Kidney (tissue), 14 donors: ENCODE results near the gene KLRD1. TPM values are rescaled to one million over a fixed set of nuclear protein-coding genes. Genes with fewer than 3 reads are reported as not detected.

Experiments used
- DNase-seq, 5 donors: peaks; one replicate each; pipeline ENCODE4 v3.0.0-alpha.2; 2013 to 2020
- FAIRE-seq: peaks from 2 replicates; lab custom pipeline; 2012; peaks lifted over from hg19 to GRCh38; lab: Jason Lieb, UNC
- H3K27ac ChIP-seq, 2 donors: one replicate each; pipeline ENCODE4 v1.7.0; 2013; ENCODE audit warnings: low read depth in 2 of 2, low read length in 2 of 2, inconsistent platforms in 1 of 2
- H3K27me3 ChIP-seq: one replicate; pipeline ENCODE4 v1.7.1; 2013; ENCODE audit warnings: low read length, inconsistent platforms; ENCODE audit not compliant: control insufficient read depth, insufficient read depth
- H3K36me3 ChIP-seq, 3 donors: one replicate each; pipeline versions ENCODE4 v1.7.0 to v1.7.1; 2013; ENCODE audit warnings: low read length in 3 of 3, control low read depth in 1 of 3, inconsistent platforms in 1 of 3; ENCODE audit not compliant: insufficient read depth in 3 of 3, control insufficient read depth in 2 of 3
- H3K4me1 ChIP-seq, 3 donors: one replicate each; pipeline versions ENCODE4 v1.7.0 to v1.7.1; 2013; ENCODE audit warnings: low read length in 3 of 3, inconsistent platforms in 1 of 3, low read depth in 1 of 3; ENCODE audit not compliant: control insufficient read depth in 2 of 3, insufficient read depth in 2 of 3
- H3K4me3 ChIP-seq, 3 donors: one replicate each; pipeline versions ENCODE4 v1.7.0 to v1.8.1; 2013; ENCODE audit warnings: low read length in 3 of 3, control low read depth in 1 of 3, inconsistent platforms in 1 of 3
- H3K9ac ChIP-seq, 3 donors: one replicate each; pipeline versions ENCODE4 v1.7.0 to v1.7.1; 2013; ENCODE audit warnings: low read length in 3 of 3, control low read depth in 1 of 3, inconsistent platforms in 1 of 3
- H3K9me3 ChIP-seq, 3 donors: one replicate each; pipeline versions ENCODE4 v1.7.0 to v1.7.1; 2013; ENCODE audit warnings: low read length in 3 of 3, control low read depth in 1 of 3, inconsistent platforms in 1 of 3; ENCODE audit not compliant: control insufficient read depth in 2 of 3, insufficient read depth in 1 of 3
- intact Hi-C: fragments of 100-400 bp; cut with DNase I; formaldehyde crosslinking; loops from one replicate; pipeline ENCODE4 v1.11.1; 2022
- polyA plus RNA-seq: library from polyadenylated mRNA; stranded (reverse); fragments of 350-450 nt; fragmentation: Illumina TruSeq; extraction: RNeasy Lipid Tissue Mini Kit (QIAGEN cat#74804); gene quantifications from one replicate; pipeline ENCODE4 v1.2.3, GENCODE V29; 2014; ENCODE audit warnings: low read depth, low replicate concordance; ENCODE audit not compliant: insufficient read depth
- total RNA-seq: library from RNA; stranded (reverse); fragmentation: NEBNext Ultra II Directional; extraction: Animal tissue kit (Norgen Biotek cat#: 25700); gene quantifications from one replicate; pipeline ENCODE4 v1.2.1, GENCODE V29; 2021
- TF ChIP-seq, protein P1 (sequence below): IDR thresholded peaks from 3 replicates; pipeline ENCODE4 v1.5.1; 2012; ENCODE audit warnings: mild to moderate bottlenecking, moderate library complexity, borderline replicate concordance; ENCODE audit not compliant: insufficient read depth; ENCODE audit errors: extremely low read depth
- donor health status: control.
- donor health status: control.
- donor health status: control.
- donor health status: control.
- donor health status: control.
- donor health status: DM: yes; HTN: yes; CAD: no.
- donor health status: Normal renal cell carcinoma (clear cell type).

The KLRD1 gene
- total and polyA plus RNA-seq, 2 donors from 2014 or later = 0.37 to 5.5 TPM

DNA sequence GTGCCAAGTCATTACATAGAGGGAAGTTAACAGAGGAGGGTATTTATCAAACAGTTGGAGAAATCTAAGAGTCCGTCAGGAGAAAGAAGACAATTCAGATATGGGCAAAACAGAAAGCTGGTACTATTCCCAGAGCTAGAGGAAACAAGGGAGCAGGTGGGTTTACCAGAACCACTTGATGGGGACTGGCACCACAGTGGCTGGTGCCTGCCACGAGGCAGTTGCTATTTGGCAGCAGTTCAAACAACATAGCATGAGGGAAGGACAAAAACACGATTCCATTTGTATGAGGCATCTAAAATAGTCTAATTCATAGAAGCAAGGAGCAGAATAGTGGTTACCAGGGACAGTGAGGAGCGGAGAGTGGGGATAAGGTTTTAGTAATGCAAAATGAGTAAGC, 24.6 kb upstream of the KLRD1 start:
- Histone ChIP-seq H3K27me3 (no peaks in the 10 kb centered on the region), H3K27ac (no peak overlapping the region), H3K9me3 (no peaks in the 10 kb centered on the region), H3K36me3 (no peaks in the 10 kb centered on the region), H3K4me1 (no peaks in the 10 kb centered on the region), H3K4me3 (no peak overlapping the region), H3K9ac (no peak overlapping the region)
- DNase-seq (no peak), FAIRE-seq (no peak)
- intact Hi-C loops = no loop called here
- TF ChIP-seq, protein P1, sequence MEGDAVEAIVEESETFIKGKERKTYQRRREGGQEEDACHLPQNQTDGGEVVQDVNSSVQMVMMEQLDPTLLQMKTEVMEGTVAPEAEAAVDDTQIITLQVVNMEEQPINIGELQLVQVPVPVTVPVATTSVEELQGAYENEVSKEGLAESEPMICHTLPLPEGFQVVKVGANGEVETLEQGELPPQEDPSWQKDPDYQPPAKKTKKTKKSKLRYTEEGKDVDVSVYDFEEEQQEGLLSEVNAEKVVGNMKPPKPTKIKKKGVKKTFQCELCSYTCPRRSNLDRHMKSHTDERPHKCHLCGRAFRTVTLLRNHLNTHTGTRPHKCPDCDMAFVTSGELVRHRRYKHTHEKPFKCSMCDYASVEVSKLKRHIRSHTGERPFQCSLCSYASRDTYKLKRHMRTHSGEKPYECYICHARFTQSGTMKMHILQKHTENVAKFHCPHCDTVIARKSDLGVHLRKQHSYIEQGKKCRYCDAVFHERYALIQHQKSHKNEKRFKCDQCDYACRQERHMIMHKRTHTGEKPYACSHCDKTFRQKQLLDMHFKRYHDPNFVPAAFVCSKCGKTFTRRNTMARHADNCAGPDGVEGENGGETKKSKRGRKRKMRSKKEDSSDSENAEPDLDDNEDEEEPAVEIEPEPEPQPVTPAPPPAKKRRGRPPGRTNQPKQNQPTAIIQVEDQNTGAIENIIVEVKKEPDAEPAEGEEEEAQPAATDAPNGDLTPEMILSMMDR = no peak

DNA sequence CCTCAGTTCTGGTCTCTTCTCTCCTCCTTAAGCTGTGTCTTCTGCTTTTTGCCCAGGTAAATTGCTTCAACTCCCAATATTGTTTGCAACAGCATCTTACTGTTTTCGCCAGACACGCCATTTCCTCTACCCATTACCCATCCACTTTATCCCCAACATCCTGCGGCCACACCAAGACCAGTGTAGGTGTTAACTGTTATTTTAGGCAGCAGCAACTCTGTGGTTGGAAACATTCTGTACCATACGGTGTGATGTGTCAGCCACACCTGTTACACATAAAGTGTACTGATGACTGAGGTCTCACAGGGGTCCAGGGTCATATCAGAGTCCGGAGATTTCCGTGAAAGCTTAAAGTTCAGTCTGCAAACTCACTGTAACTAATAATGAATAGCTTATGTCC, 21.8 kb upstream of the KLRD1 start:
- TF ChIP-seq, protein P1 = no peak
- H3K9me3 ChIP-seq = no peaks in the 10 kb centered on the region
- no peak overlapping the region for H3K27ac ChIP-seq
- intact Hi-C loops = no loop called here
- FAIRE-seq (no peak), DNase-seq (no peak)
- H3K4me3 ChIP-seq = no peak overlapping the region
- H3K36me3 ChIP-seq = no peaks in the 10 kb centered on the region
- no peak overlapping the region for H3K9ac ChIP-seq
- no peaks in the 10 kb centered on the region for H3K4me1 ChIP-seq
- no peaks in the 10 kb centered on the region for H3K27me3 ChIP-seq

DNA sequence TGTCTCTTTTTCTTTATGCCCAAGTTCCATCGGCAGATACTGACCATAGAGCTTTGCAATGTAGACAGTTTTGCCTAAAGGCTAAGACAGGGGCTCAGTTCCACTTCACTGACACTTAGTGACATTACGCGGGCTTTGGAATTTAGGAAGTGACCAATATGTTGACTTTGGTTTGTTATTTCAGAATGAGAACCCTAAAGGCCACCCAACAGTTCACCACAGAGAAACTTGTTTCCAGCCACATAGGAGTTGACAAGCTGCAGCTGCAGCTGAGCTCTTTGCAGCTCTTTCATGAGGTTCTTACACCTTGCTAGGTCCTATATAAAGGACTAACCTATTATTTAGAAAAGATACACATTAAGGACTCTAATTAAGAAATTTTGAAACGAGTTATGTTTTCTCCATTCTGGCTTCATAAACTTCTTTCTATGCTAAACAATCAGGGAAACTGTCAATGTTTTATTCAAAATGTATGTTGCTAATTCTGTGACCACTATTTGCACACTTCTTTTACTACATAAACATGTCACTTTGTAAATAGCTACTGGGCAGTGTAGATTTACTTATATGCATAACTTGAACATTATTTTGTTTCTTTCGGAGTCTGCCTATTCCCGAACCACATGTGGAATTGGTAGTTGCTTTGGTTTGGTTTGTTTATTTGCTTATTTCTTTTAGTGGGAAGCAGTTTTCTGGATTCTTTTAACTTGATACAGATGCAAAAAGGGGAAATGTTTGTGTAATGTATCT, 18.5 kb upstream of the KLRD1 start:
- no peak overlapping the region for H3K9ac ChIP-seq
- no peak overlapping the region for H3K4me3 ChIP-seq
- no peaks in the 10 kb centered on the region for H3K36me3 ChIP-seq
- FAIRE-seq = no peak
- no peak overlapping the region for H3K27ac ChIP-seq
- intact Hi-C loops = no loop called here
- H3K27me3 ChIP-seq = no peaks in the 10 kb centered on the region
- no peaks in the 10 kb centered on the region for H3K4me1 ChIP-seq
- TF ChIP-seq, protein P1 = no peak
- DNase-seq = no peak
- H3K9me3 ChIP-seq = no peaks in the 10 kb centered on the region
